Keratinocyte (primary cell): Measurements from ENCODE around the gene ALKBH2. TPM values are rescaled to one million over a fixed set of nuclear protein-coding genes. Genes with fewer than 3 reads are reported as not detected.

Experiments
- DNase-seq: peaks from one replicate; pipeline ENCODE4 v3.0.0-alpha.2; 2011; ENCODE audit warnings: low read depth, missing footprints, low spot score
- FAIRE-seq: peaks from 2 replicates; lab custom pipeline; 2011; peaks lifted over from hg19 to GRCh38; lab: Jason Lieb, UNC
- H2AFZ ChIP-seq: 2 replicates; pipeline ENCODE4 v1.6.0; 2012; ENCODE audit warnings: low read length, control low read depth, inconsistent platforms; ENCODE audit not compliant: control insufficient read depth
- H3K27ac ChIP-seq: 2 replicates; pipeline ENCODE4 v1.5.1; 2011; ENCODE audit warnings: low read length; ENCODE audit not compliant: control insufficient read depth, insufficient read depth
- H3K27me3 ChIP-seq: 3 replicates; pipeline ENCODE4 v1.6.0; 2011; ENCODE audit warnings: low read length; ENCODE audit not compliant: control insufficient read depth, insufficient read depth; ENCODE audit errors: extremely low read depth
- H3K36me3 ChIP-seq, 2 experiments: 2 replicates in 1 of 2; 3 replicates in 1 of 2; pipeline ENCODE4 v1.5.1; 2011; ENCODE audit warnings: low read length in 2 of 2, mild to moderate bottlenecking in 1 of 2; ENCODE audit not compliant: control insufficient read depth in 2 of 2, insufficient read depth in 2 of 2; ENCODE audit errors: extremely low read depth in 1 of 2
- H3K4me1 ChIP-seq: 3 replicates; pipeline ENCODE4 v1.5.1; 2011; ENCODE audit warnings: low read length; ENCODE audit not compliant: control insufficient read depth, insufficient read depth; ENCODE audit errors: extremely low read depth
- H3K4me2 ChIP-seq: 3 replicates; pipeline ENCODE4 v1.6.0; 2011; ENCODE audit warnings: low read depth, low read length; ENCODE audit not compliant: control insufficient read depth, insufficient read depth; ENCODE audit errors: extremely low read depth
- H3K4me3 ChIP-seq, 3 experiments: fragments of 200-600 bp in 1 of 3; sonication (generic) in 1 of 3; 2 replicates in 2 of 3; 3 replicates in 1 of 3; pipeline ENCODE4 v1.5.1; 2011 to 2016; ENCODE audit warnings: low read length in 3 of 3, mild to moderate bottlenecking in 3 of 3, control low read depth in 2 of 3, inconsistent platforms in 1 of 3, low read depth in 1 of 3, mixed read lengths in 1 of 3, mixed run types in 1 of 3, moderate library complexity in 1 of 3; ENCODE audit not compliant: control insufficient read depth in 2 of 3, insufficient read depth in 2 of 3; ENCODE audit errors: extremely low read depth in 1 of 3
- H3K79me2 ChIP-seq: 2 replicates; pipeline ENCODE4 v1.6.0; 2012; ENCODE audit warnings: low read length; ENCODE audit not compliant: control insufficient read depth, insufficient read depth
- H3K9ac ChIP-seq: 3 replicates; pipeline ENCODE4 v1.6.0; 2011; ENCODE audit warnings: low read length; ENCODE audit not compliant: control insufficient read depth, insufficient read depth; ENCODE audit errors: extremely low read depth
- H3K9me1 ChIP-seq: 3 replicates; pipeline ENCODE4 v1.6.0; 2011; ENCODE audit warnings: low read length; ENCODE audit not compliant: control insufficient read depth, insufficient read depth; ENCODE audit errors: extremely low read depth
- H3K9me3 ChIP-seq: 2 replicates; pipeline ENCODE4 v1.5.1; 2012; ENCODE audit warnings: low read depth, low read length; ENCODE audit not compliant: control insufficient read depth
- H4K20me1 ChIP-seq: 3 replicates; pipeline ENCODE4 v1.6.0; 2011; ENCODE audit warnings: low read length; ENCODE audit not compliant: control insufficient read depth, insufficient read depth; ENCODE audit errors: extremely low read depth
- EZH2 ChIP-seq: IDR thresholded peaks from one replicate; pipeline ENCODE4 v1.6.1; 2012; ENCODE audit warnings: inconsistent platforms, mild to moderate bottlenecking, low read length, moderate library complexity
- dilution Hi-C: fragments of 300-500 bp; cut with MboI; formaldehyde crosslinking; loops from one replicate; pipeline ENCODE4 v1.7.0; 2020; ENCODE audit warnings: low sequenced_read_pairs; ENCODE audit not compliant: extremely low pct_ligation_motif_present
- polyA plus RNA-seq, 5 experiments: library from polyadenylated mRNA; depleted of rRNA in 3 of 5; stranded (reverse) in 3 of 5; stranded (forward) in 1 of 5; unstranded in 1 of 5; fragments of >200 nt; gene quantifications; 1 replicate in 1 of 5; 2 replicates in 3 of 5; 3 replicates in 1 of 5; pipeline versions ENCODE4 v1.2.1 to v1.2.3, GENCODE V29; 2011 to 2012; ENCODE audit warnings: missing spikeins in 2 of 5, low read depth in 1 of 5, low replicate concordance in 1 of 5
- TF ChIP-seq, protein P1 (sequence below), 3 experiments: IDR thresholded peaks in 1 of 3; conservative IDR thresholded peaks in 1 of 3; optimal IDR thresholded peaks in 1 of 3; 2 replicates in 2 of 3; 3 replicates in 1 of 3; pipeline versions ENCODE3 to v1.5.1; 2011; ENCODE audit warnings: low read length in 3 of 3, mild to moderate bottlenecking in 3 of 3, moderate library complexity in 2 of 3, control low read depth in 1 of 3, inconsistent platforms in 1 of 3; ENCODE audit not compliant: insufficient read depth in 2 of 3; ENCODE audit errors: extremely low read depth in 1 of 3

ALKBH2 gene
- polyA plus RNA-seq, 1 donor (not counting 4 experiments of a cell fraction or from before 2014, with no cell fraction given) = 25.2 TPM

DNA sequence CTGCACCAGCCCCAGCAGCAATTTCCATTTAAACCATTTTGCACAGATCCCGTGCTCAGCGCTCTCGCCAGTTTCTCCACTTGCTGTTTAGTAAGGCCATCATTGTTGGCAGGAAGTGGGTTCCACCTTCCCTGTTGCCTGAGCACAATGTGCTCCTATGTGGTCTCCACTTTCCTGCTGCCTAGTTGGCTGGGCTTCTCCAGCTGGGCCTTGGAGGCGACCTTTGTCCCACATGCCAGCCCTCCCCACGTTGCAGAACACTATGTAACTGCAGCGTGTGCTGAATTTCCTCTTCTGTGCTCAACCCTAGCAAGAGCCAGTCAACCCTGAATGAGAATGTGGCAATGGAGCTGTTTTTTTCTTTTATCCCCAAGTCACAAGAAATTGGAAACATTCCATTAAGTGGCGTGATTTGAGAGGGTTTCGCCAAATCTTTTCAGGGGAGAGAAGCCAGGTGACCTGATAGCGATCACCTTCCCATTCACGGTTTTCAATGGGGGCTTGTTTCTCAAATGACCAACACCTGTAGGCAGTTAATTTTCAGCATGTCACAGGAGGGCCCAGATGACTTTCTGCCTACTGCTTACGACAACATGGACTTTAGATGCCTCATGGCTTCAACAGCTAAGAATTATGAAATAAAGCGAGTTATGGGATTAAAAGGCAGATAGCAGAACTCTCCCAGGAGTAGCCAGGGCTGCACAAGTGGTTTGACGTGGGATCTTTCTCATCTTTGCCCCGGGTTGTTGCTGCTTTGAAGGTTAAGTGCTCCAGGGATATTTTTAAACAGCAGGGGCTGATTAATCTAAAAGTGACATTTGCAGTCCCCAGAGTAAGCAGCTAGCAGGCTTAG, 22.7 kb upstream of the ALKBH2 start, which contains the start of gene ACACB:
Gene ACACB (plus strand): TSS at position 830 of the 853 bp plus-strand sequence. CDS start 22,819 bp downstream, outside the sequence.
- Histone ChIP-seq H3K79me2 (no peaks in the 10 kb centered on the region), H3K27ac (no peak within 1 kb of the TSS), H2AFZ (no peak within 1 kb of the TSS), H3K4me2 (no peak within 1 kb of the TSS), H3K9me3 (no peaks in the 10 kb centered on the region), H3K4me1 (peaks cover 4% of the 10 kb centered on the region), H3K4me3 (no peak within 1 kb of the TSS), H3K36me3 (no peaks in the 10 kb centered on the region), H4K20me1 (no peaks in the 10 kb centered on the region), H3K9me1 (no peaks in the 10 kb centered on the region), H3K9ac (no peak within 1 kb of the TSS), H3K27me3 (no peaks in the 10 kb centered on the region)
- dilution Hi-C loops = loop anchor here (25.0 kb wide), 1 partner anchor 271 kb away; no protein-coding TSS in a partner anchor
- DNase-seq (no peak), FAIRE-seq (no peak)
- TF ChIP-seq EZH2 = no peak
- TF ChIP-seq, protein P1, sequence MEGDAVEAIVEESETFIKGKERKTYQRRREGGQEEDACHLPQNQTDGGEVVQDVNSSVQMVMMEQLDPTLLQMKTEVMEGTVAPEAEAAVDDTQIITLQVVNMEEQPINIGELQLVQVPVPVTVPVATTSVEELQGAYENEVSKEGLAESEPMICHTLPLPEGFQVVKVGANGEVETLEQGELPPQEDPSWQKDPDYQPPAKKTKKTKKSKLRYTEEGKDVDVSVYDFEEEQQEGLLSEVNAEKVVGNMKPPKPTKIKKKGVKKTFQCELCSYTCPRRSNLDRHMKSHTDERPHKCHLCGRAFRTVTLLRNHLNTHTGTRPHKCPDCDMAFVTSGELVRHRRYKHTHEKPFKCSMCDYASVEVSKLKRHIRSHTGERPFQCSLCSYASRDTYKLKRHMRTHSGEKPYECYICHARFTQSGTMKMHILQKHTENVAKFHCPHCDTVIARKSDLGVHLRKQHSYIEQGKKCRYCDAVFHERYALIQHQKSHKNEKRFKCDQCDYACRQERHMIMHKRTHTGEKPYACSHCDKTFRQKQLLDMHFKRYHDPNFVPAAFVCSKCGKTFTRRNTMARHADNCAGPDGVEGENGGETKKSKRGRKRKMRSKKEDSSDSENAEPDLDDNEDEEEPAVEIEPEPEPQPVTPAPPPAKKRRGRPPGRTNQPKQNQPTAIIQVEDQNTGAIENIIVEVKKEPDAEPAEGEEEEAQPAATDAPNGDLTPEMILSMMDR (optimal IDR thresholded peaks at IDR 0.05 in 1 of 3, IDR thresholded peaks at IDR 0.05 in 1 of 3, conservative IDR thresholded peaks at IDR 0.05 in 1 of 3; ENCODE audit: extremely low read depth in 1 of 3, insufficient read depth in 2 of 3, low read length in 3 of 3) = no peak

DNA sequence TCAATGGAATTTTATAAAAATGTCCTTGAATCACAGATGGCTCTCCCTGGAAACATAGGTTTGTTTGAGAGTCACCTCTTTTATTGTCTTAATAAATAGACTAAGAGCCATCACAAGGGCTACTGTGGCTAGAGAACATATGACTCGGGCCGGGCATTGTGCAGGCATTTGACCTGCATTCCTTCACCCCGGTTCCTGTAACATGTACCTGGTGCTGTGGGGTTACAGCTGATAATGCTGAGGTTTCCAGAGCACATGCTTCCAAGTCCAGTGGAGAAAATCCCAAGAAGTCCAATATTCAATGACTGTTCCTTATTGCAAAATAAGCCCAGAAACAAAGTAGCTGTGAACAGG, 22.1 kb upstream of the ALKBH2 start:
- Histone ChIP-seq H3K4me2 (no peak overlapping the region), H3K27ac (no peak overlapping the region), H3K4me1 (peaks cover 4% of the 10 kb centered on the region), H3K36me3 (no peaks in the 10 kb centered on the region), H3K27me3 (no peaks in the 10 kb centered on the region), H3K4me3 (no peak overlapping the region), H4K20me1 (no peaks in the 10 kb centered on the region), H3K9me1 (no peaks in the 10 kb centered on the region), H2AFZ (no peak overlapping the region), H3K9ac (no peak overlapping the region), H3K9me3 (no peaks in the 10 kb centered on the region), H3K79me2 (no peaks in the 10 kb centered on the region)
- dilution Hi-C loops = loop anchor here (25.0 kb wide), 1 partner anchor 272 kb away; no protein-coding TSS in a partner anchor
- FAIRE-seq = no peak
- DNase-seq = no peak
- TF ChIP-seq, protein P1 (optimal IDR thresholded peaks at IDR 0.05 in 1 of 3, IDR thresholded peaks at IDR 0.05 in 1 of 3, conservative IDR thresholded peaks at IDR 0.05 in 1 of 3; ENCODE audit: extremely low read depth in 1 of 3, insufficient read depth in 2 of 3, low read length in 3 of 3) = no peak
- TF ChIP-seq EZH2 = no peak
